HFFc6 (cell line): Measurements from ENCODE around the gene PRSS8. TPM values are rescaled to one million over a fixed set of nuclear protein-coding genes. Genes with fewer than 3 reads are reported as not detected.
"Not testable (repeated sequence)": the region's sequence is repeated elsewhere in the genome, so short reads cannot be mapped to it uniquely, and the experiment has no call there.

Source experiments
- DNase-seq: peaks from one replicate; pipeline ENCODE4 v3.0.0-alpha.2; 2018
- H3K27ac Mint-ChIP-seq: 2 replicates; pipeline ENCODE4 v1.8.0; 2020; ENCODE audit warnings: mild to moderate bottlenecking, mixed read lengths
- H3K27me3 Mint-ChIP-seq: 2 replicates; pipeline ENCODE4 v1.8.0; 2021; ENCODE audit warnings: mild to moderate bottlenecking, moderate library complexity, mixed read lengths; ENCODE audit not compliant: insufficient read depth
- H3K36me3 Mint-ChIP-seq: 2 replicates; pipeline ENCODE4 v1.8.0; 2021; ENCODE audit warnings: low read depth, mixed read lengths
- H3K4me1 Mint-ChIP-seq: 2 replicates; pipeline ENCODE4 v1.8.0; 2020; ENCODE audit warnings: low read depth, mixed read lengths
- H3K4me3 Mint-ChIP-seq: 2 replicates; pipeline ENCODE4 v1.8.0; 2020; ENCODE audit warnings: mild to moderate bottlenecking, moderate library complexity, mixed read lengths
- H3K9me3 Mint-ChIP-seq: 2 replicates; pipeline ENCODE4 v1.8.0; 2020; ENCODE audit warnings: mild to moderate bottlenecking, mixed read lengths
- total RNA-seq, 6 experiments: library from RNA; stranded (reverse); fragmentation: NEBNext Ultra II Directional; extraction: Animal tissue kit (Norgen Biotek cat#: 25700); gene quantifications; 2 replicates in 1 of 6; 3 replicates in 5 of 6; pipeline ENCODE4 v1.2.3, GENCODE V29; 2021
- TF ChIP-seq, protein P1 (sequence below): fragments of 200-600 bp; sonication (generic); IDR thresholded peaks from 2 replicates; pipeline ENCODE4 v1.5.0; 2021; ENCODE audit warnings: antibody characterized with exemption, mild to moderate bottlenecking

PRSS8 gene
- total RNA-seq, 6 experiments from 2014 or later = not detected

DNA sequence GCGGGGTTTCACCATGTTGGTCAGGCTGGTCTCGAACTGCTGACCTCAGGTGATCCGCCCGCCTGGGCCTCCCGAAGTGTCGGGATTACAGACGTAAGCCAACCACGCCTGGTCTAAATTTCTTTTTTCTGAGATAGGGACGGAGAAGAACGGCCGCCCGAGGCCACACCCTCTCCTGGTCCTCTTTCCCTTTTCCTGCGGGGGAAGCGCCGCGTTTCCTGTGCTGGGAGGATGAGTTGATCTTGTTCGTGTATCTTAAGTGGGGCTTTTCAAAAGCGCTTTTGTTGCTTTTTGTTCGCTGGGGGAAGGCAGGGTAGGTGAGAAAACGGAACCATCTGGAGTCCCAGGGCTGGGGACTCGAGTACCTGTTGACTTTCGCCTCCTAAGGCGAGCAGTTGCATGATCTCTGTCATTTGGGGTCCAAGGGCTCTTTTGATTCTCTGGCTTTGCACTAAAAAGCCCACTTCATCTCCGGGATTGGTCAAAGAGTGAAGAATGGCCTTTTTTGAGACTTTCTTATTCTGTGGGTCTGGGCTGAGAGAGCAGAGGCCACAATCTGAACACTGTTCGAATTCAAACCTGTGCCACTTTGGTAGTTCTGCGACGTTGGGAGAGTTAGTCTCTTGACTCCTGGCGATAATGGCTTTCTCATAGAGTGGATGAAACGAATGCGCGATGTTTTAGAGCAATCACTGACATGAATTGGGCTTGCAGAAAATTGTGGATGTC is 45.7 kb upstream of the PRSS8 start:
- peak overlapping the region; percentile 98 for H3K4me3 Mint-ChIP-seq
- peak; percentile 43 for DNase-seq
- peaks cover 25% of the 10 kb centered on the region for H3K27me3 Mint-ChIP-seq
- TF ChIP-seq, protein P1, sequence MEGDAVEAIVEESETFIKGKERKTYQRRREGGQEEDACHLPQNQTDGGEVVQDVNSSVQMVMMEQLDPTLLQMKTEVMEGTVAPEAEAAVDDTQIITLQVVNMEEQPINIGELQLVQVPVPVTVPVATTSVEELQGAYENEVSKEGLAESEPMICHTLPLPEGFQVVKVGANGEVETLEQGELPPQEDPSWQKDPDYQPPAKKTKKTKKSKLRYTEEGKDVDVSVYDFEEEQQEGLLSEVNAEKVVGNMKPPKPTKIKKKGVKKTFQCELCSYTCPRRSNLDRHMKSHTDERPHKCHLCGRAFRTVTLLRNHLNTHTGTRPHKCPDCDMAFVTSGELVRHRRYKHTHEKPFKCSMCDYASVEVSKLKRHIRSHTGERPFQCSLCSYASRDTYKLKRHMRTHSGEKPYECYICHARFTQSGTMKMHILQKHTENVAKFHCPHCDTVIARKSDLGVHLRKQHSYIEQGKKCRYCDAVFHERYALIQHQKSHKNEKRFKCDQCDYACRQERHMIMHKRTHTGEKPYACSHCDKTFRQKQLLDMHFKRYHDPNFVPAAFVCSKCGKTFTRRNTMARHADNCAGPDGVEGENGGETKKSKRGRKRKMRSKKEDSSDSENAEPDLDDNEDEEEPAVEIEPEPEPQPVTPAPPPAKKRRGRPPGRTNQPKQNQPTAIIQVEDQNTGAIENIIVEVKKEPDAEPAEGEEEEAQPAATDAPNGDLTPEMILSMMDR = no peak
- no peaks in the 10 kb centered on the region for H3K9me3 Mint-ChIP-seq
- H3K4me1 Mint-ChIP-seq = peaks cover 54% of the 10 kb centered on the region
- H3K27ac Mint-ChIP-seq = peak overlapping the region; percentile 99
- H3K36me3 Mint-ChIP-seq = peaks cover 53% of the 10 kb centered on the region

- Mint-ChIP-seq H3K4me3 (peak within 1 kb of the TSS; percentile 98), H3K4me1 (peaks cover 40% of the 10 kb centered on the region), H3K9me3 (no peaks in the 10 kb centered on the region), H3K36me3 (peaks cover 39% of the 10 kb centered on the region), H3K27ac (peak within 1 kb of the TSS; percentile 99), H3K27me3 (peaks cover 24% of the 10 kb centered on the region)
- TF ChIP-seq, protein P1 = no peak
- DNase-seq = peak; percentile 78
Observed at GRCh38 chr16:31179747-31180459, 44.4 kb upstream of the PRSS8 start, which contains the start of gene FUS. Gene FUS (plus strand): TSS chr16:31180139. CDS start chr16:31180215, 76 bp downstream.

GRCh38 chr16:31179219-31179746 is 43.8 kb upstream of the PRSS8 start:
- H3K4me1 Mint-ChIP-seq = peaks cover 36% of the 10 kb centered on the region
- peaks cover 21% of the 10 kb centered on the region for H3K27me3 Mint-ChIP-seq
- no peaks in the 10 kb centered on the region for H3K9me3 Mint-ChIP-seq
- TF ChIP-seq, protein P1 = no peak
- DNase-seq = no peak
- H3K36me3 Mint-ChIP-seq = peaks cover 35% of the 10 kb centered on the region
- peak overlapping the region; percentile 99 for H3K27ac Mint-ChIP-seq
- H3K4me3 Mint-ChIP-seq = peak overlapping the region; percentile 98

DNA sequence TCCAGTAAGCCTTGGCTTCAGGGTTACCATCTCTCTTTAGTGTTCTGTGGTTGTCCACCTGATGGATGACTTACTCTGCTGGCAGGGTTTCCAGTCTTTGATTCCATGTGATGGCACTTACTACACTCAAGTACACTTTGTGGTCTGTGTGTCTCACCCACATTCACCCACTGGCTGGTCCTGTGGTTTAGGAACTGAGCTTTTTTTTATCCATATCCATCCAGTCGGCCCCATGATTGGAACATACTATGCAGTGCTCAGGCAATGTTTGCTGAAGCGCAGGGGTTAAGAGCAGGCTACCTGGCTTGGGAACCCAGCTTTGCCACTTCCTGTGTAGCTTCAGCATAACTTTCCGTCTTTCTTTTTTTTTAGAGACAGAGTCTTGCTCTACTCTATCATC is 41.6 kb upstream of the PRSS8 start:
- H3K36me3 Mint-ChIP-seq = peaks cover 14% of the 10 kb centered on the region
- H3K27me3 Mint-ChIP-seq = peaks cover 19% of the 10 kb centered on the region
- no peak overlapping the region for H3K4me3 Mint-ChIP-seq
- peak; percentile 55 for DNase-seq
- peaks cover 15% of the 10 kb centered on the region for H3K4me1 Mint-ChIP-seq
- TF ChIP-seq, protein P1 = no peak
- H3K27ac Mint-ChIP-seq = no peak overlapping the region
- H3K9me3 Mint-ChIP-seq = no peaks in the 10 kb centered on the region

- not testable (repeated sequence) for H3K4me3 Mint-ChIP-seq, H3K9me3 Mint-ChIP-seq, H3K4me1 Mint-ChIP-seq, H3K36me3 Mint-ChIP-seq, DNase-seq, H3K27me3 Mint-ChIP-seq, H3K27ac Mint-ChIP-seq
Observed at GRCh38 chr16:31170048-31170447, 34.5 kb upstream of the PRSS8 start.

- H3K9me3 Mint-ChIP-seq = no peaks in the 10 kb centered on the region
- H3K4me3 Mint-ChIP-seq = no peak overlapping the region
- no peaks in the 10 kb centered on the region for H3K4me1 Mint-ChIP-seq
- H3K27ac Mint-ChIP-seq = no peak overlapping the region
- no peak for DNase-seq
- peaks cover 3% of the 10 kb centered on the region for H3K27me3 Mint-ChIP-seq
- TF ChIP-seq, protein P1 = no peak
- H3K36me3 Mint-ChIP-seq = no peaks in the 10 kb centered on the region
Observed at GRCh38 chr16:31168848-31169247, 33.3 kb upstream of the PRSS8 start.
